22Rv1 (cell line): ENCODE measurements around the gene SP1.

Source experiments
- CTCF ChIP-seq: fragments of 450-650 bp; IDR thresholded peaks from 2 replicates; pipeline ENCODE4 v1.5.1; 2017; ENCODE audit warnings: mild to moderate bottlenecking
- ZFX ChIP-seq: fragments of 450-650 bp; IDR thresholded peaks from 2 replicates; pipeline ENCODE4 v1.6.1; 2017; ENCODE audit warnings: antibody characterized with exemption, borderline replicate concordance

- no peak for TF ChIP-seq CTCF
- no peak for TF ChIP-seq ZFX
Observed at GRCh38 chr12:53465679-53466078, 85.7 kb downstream of the SP1 start.
